Ishikawa (cell line): ENCODE measurements around the gene CFAP221.

ENCODE experiments used
- MAX ChIP-seq: IDR thresholded peaks from 2 replicates; pipeline ENCODE4 v1.6.1; 2012
- NFIC ChIP-seq: IDR thresholded peaks from 2 replicates; pipeline ENCODE4 v1.6.1; 2012
- RAD21 ChIP-seq: IDR thresholded peaks from 2 replicates; pipeline ENCODE4 v1.6.1; 2012; ENCODE audit warnings: low read depth
- TAF1 ChIP-seq: IDR thresholded peaks from 2 replicates; pipeline ENCODE4 v1.6.1; 2012; ENCODE audit warnings: low read depth, mild to moderate bottlenecking
- ZBTB7A ChIP-seq: IDR thresholded peaks from 2 replicates; pipeline ENCODE4 v1.6.1; 2012; ENCODE audit warnings: low read depth
- TF ChIP-seq, protein P1 (sequence below): IDR thresholded peaks from 2 replicates; pipeline ENCODE4 v1.6.1; 2012; ENCODE audit warnings: low read depth, mild to moderate bottlenecking

GRCh38 chr2:119584469-119584868 lies 40.2 kb downstream of the CFAP221 start:
- TF ChIP-seq RAD21, result no peak
- TF ChIP-seq ZBTB7A, result no peak
- no peak for TF ChIP-seq MAX
- TF ChIP-seq, protein P1, sequence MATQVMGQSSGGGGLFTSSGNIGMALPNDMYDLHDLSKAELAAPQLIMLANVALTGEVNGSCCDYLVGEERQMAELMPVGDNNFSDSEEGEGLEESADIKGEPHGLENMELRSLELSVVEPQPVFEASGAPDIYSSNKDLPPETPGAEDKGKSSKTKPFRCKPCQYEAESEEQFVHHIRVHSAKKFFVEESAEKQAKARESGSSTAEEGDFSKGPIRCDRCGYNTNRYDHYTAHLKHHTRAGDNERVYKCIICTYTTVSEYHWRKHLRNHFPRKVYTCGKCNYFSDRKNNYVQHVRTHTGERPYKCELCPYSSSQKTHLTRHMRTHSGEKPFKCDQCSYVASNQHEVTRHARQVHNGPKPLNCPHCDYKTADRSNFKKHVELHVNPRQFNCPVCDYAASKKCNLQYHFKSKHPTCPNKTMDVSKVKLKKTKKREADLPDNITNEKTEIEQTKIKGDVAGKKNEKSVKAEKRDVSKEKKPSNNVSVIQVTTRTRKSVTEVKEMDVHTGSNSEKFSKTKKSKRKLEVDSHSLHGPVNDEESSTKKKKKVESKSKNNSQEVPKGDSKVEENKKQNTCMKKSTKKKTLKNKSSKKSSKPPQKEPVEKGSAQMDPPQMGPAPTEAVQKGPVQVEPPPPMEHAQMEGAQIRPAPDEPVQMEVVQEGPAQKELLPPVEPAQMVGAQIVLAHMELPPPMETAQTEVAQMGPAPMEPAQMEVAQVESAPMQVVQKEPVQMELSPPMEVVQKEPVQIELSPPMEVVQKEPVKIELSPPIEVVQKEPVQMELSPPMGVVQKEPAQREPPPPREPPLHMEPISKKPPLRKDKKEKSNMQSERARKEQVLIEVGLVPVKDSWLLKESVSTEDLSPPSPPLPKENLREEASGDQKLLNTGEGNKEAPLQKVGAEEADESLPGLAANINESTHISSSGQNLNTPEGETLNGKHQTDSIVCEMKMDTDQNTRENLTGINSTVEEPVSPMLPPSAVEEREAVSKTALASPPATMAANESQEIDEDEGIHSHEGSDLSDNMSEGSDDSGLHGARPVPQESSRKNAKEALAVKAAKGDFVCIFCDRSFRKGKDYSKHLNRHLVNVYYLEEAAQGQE, result no peak
- no peak for TF ChIP-seq NFIC
- no peak for TF ChIP-seq TAF1
